ENCODE results near the gene USP54.

- TF ChIP-seq CTCF (IDR thresholded peaks at IDR 0.05), result no peak
- no peak for TF ChIP-seq CHD2 (IDR thresholded peaks at IDR 0.05; ENCODE audit: low read length, partially characterized antibody)
- TF ChIP-seq FOXJ3 (CRISPR knock-in tag; IDR thresholded peaks at IDR 0.05), result no peak
- no peak for TF ChIP-seq SIN3A (IDR thresholded peaks at IDR 0.05; ENCODE audit: borderline replicate concordance, low read depth, low read length)
- TF ChIP-seq POLR2AphosphoS5 (IDR thresholded peaks at IDR 0.05; ENCODE audit: low read depth, low read length), result no peak
- TF ChIP-seq RCOR1 (IDR thresholded peaks at IDR 0.05; ENCODE audit: low read length), result no peak
- TF ChIP-seq EZH2phosphoT487 (IDR thresholded peaks at IDR 0.05; ENCODE audit: borderline replicate concordance, low read depth), result no peak
- TF ChIP-seq YY1 (IDR thresholded peaks at IDR 0.05; ENCODE audit: low read depth), result no peak
- TF ChIP-seq TEAD4 (IDR thresholded peaks at IDR 0.05; ENCODE audit: borderline replicate concordance, insufficient read depth), result no peak
- no peak for TF ChIP-seq MAX (IDR thresholded peaks at IDR 0.05; ENCODE audit: low read depth)
- TF ChIP-seq FOSL2 (IDR thresholded peaks at IDR 0.05; ENCODE audit: borderline replicate concordance, low read depth), result peak; percentile 8; the same call in 1 of the 2 replicates
- no peak for TF ChIP-seq RAD21 (IDR thresholded peaks at IDR 0.05; ENCODE audit: low read length)
- TF ChIP-seq JUND (IDR thresholded peaks at IDR 0.05), result 0 out of 2 replicates have a peak, but pooled peaks have one; percentile 26
- no peak for TF ChIP-seq RFX5 (IDR thresholded peaks at IDR 0.05; ENCODE audit: low read length)
Measured at GRCh38 chr10:73506491-73506890, 84.7 kb downstream of the USP54 start.
